Midbrain (tissue), 1 donor: Measurements from ENCODE around the gene ZBTB20.

Experiments
- DNase-seq: peaks from one replicate; lab custom pipeline; 2025; lab: John Stamatoyannopoulos, UW

The ZBTB20 gene

GRCh38 chr3:115089481-115089880 is 57.6 kb downstream of the ZBTB20 start:
- no peak for DNase-seq

DNA sequence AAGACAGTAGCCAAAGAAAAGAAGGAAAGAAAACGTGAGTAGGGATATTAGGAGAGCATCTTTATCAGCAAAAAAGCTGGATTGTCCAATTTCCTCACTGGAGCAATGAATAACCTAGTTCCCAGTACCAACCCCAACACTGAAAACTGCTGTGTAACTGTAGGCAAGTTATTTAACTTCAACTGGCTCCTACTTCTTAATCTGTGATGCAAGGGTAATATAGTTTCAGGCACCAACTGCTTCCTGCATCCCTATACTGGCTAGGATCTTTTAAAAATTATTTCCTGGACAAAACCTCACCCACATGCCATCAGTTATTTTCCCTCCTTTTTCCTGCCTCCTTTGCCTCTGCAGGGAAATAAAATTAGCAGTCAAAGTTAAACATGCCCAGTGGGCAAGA is 59.6 kb downstream of the ZBTB20 start:
- peak; percentile 28 for DNase-seq

- peak; percentile 39 for DNase-seq
Observed at GRCh38 chr3:115086344-115086743, 60.7 kb downstream of the ZBTB20 start.

DNA sequence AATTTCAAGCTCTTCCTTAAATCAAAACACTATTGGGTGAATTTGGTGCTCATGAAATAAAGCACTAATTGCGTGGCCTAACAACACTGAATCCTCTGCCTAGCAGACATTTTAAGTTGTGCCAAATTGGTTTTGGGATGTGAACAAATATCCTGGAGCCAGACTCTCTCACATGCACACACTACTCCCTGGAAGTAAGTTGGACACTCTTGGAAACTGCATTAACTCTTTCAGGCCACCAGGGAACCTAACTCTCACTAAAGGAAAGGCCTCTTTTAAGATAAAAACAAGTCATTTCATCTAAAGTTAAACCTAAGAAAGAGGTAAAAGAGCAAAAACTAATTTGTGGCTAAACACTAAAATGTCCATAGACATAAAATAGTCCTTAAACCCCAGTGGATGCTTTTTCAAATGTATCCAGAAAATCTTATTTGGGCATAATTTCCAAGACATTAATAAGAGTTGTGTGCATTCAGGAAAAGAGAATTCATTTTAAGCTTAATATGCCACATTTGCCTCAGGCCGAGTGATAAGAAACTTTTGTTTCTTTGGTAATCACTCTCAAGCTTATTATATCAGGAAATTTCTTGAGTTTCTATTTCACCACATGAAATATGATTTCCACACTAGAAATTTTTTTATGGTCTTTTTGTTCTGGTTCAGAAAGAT is 61.8 kb downstream of the ZBTB20 start:
- peak; percentile 61 for DNase-seq

DNA sequence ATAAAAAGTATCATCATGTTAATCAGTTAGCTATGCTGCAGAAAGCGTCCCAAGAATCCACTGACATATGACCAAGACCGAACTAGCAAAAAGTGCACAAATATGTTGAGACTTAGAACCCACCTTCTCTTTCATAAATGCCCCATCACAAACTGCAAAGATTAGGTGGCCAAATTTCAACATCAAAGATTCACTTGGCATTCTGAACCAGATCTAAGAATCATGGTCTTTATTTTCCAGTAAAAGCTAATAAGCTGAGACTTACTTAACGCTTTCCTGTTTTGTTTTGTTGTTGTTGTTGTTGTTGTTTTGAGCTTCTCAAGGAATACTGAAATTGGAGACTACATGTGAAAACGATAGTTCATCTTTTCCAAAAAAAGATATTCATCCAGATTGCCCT is 62.4 kb downstream of the ZBTB20 start:
- DNase-seq = no peak

GRCh38 chr3:115082260-115082659 is 64.8 kb downstream of the ZBTB20 start:
- DNase-seq = peak; percentile 43

GRCh38 chr3:115081444-115081843 is 65.6 kb downstream of the ZBTB20 start:
- no peak for DNase-seq

GRCh38 chr3:115077501-115078250 is 69.4 kb downstream of the ZBTB20 start:
- DNase-seq = no peak

DNA sequence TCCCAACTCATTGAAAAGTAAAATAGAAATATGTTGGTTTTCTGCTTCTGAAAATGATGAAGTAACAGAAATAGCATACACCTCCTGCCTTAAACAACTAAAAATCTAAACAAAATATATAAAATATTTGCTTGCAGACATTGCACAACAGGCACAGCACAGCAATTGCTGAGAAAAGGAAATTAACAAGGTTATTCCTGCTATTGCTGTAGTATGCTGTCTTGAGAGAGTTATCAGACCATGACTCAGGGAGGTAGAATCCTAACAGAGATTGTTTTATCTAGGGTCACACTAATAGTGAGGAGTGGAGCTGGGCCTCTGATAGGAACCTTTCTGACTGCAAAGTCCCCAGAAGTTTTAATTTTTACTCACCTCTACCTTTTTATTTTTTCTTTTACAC is 72.6 kb downstream of the ZBTB20 start:
- DNase-seq = no peak

- DNase-seq = no peak
Observed at GRCh38 chr3:115072265-115073021, 74.6 kb downstream of the ZBTB20 start.

GRCh38 chr3:115071601-115072000 is 75.5 kb downstream of the ZBTB20 start:
- DNase-seq = peak; percentile 79

DNA sequence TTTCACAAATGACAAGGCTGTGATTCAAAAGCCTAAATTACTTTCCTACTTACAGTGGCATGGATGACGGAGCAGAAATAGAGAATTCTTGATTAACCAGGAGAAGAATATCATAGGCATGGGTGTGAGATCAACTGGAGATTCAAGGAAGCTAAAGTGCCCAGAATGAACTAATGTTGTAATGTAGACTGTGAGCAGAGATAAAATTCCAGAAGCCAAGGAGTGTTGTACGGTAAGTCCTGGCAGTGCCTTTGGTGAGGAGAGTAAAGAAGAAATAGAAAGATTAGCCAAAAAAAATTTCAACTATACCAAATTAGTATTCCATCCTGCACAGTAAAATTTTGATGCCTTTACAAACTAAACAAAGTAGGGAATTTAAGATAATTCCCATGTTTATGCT is 75.9 kb downstream of the ZBTB20 start:
- DNase-seq = peak; percentile 55

GRCh38 chr3:115068799-115069198 is 78.3 kb downstream of the ZBTB20 start:
- DNase-seq = no peak

DNA sequence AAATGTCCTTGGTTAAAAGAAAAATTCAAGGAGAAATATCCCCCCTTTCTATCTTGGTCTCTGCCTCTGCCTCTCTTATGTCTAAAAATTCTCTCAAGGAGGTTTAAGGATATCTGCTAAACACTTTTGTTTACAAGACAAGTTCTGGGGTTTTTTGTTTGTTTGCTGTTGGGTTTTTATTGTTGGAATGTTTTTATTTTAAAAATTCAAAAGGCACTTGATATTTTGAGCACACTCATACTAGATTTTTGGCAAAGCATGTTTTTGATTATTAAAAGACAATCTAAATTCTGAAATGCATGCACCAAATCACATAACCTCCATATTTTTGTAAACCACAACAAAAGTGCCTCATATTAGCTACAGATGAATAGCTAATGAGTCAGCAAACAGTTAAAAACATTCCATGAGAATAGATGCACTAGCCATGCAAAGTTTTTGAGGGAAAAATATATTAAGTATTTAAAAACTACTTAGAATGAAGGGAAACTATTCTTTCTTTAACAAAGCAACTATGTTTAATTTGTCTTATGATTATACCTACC is 84.6 kb downstream of the ZBTB20 start:
- DNase-seq = peak; percentile 51

DNA sequence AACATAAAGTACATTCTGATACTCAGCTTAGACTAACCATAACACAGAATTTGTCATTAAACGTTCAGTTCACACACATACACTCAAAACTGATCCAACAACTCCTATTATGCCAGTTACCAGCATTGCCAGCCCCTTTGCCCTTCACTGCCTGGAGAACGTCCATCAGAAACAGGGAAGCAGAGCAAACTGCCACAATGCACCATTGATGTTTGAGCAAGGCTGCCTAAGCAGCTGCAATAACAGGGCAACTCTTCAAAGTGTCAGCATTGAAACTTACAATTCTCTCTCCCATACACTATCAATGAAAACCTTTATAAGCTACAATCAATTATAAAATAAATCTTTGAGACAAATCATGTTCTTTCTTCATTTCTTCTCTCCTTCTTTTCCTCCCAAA is 85.1 kb downstream of the ZBTB20 start:
- peak; percentile 91 for DNase-seq

GRCh38 chr3:115052906-115053305 is 94.2 kb downstream of the ZBTB20 start:
- DNase-seq = peak; percentile 9

DNA sequence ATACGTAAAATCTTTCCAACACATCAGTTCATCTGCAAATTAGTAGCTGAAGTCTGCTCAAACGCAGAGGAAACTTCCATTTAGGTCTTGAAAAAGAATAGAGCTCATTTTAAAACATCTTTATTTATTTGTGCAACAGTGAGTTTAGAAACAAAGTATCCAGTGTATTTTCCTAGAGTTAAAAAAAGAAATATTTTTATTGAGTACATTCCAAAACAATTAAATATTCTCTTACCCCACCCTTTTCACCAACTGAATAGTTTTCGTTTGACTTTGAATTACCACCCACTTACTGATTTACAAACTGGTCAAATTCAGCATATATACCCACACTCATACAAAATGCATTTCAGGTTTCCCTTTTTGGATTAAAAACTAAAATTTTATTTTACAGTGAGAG is 104.7 kb downstream of the ZBTB20 start:
- DNase-seq = no peak

GRCh38 chr3:115040673-115041286 is 106.3 kb downstream of the ZBTB20 start:
- DNase-seq = peak; percentile 67

- DNase-seq = no peak
Observed at GRCh38 chr3:115040246-115040645, 106.8 kb downstream of the ZBTB20 start.

DNA sequence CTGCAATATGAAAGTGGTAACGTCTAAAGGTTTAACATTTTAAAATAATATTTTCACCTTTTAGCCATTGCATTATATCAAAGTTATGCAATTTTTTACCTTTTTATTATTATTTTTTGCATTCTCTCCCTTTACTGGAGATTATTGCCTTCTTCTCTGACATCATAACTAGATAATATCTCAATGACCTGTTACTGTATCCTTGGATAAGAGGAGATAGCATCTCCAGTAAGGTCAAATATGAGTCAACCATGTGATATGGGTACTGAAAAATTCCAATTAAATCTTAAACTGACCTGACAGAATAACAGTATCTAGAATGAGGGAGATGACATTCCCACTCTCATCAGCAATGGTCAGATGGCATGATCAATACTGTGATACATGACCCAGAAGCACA is 108.3 kb downstream of the ZBTB20 start:
- DNase-seq = no peak

- no peak for DNase-seq
Observed at GRCh38 chr3:115022835-115023398, 124.2 kb downstream of the ZBTB20 start.

GRCh38 chr3:115022199-115022598 is 124.9 kb downstream of the ZBTB20 start:
- no peak for DNase-seq
